SH-SY5Y (cell line): ENCODE data around the gene MOBP.

Experiments
- GATA2 ChIP-seq: IDR thresholded peaks from 2 replicates; pipeline ENCODE4 v1.6.1; 2011; ENCODE audit warnings: mild to moderate bottlenecking, low read depth, low read length
- GATA3 ChIP-seq: IDR thresholded peaks from 2 replicates; pipeline ENCODE4 v1.6.1; 2011; ENCODE audit warnings: low read depth, mild to moderate bottlenecking, low read length, moderate library complexity

- TF ChIP-seq GATA2: no peak
- TF ChIP-seq GATA3: no peak
Observed at GRCh38 chr3:39515681-39516441, 48.4 kb downstream of the MOBP start.
